GM19240 (cell line): ENCODE data around the gene PLEKHF1.

Experiments used
- DNase-seq: peaks from one replicate; pipeline ENCODE4 v3.0.0; 2011; ENCODE audit warnings: low spot score; ENCODE audit not compliant: insufficient read length

PLEKHF1 gene

GRCh38 chr19:29724746-29725145 lies 59.5 kb downstream of the PLEKHF1 start:
- no peak for DNase-seq
